GM06990 (cell line): ENCODE data around the gene CRTC1.

ENCODE experiments used
- DNase-seq: peaks from one replicate; pipeline ENCODE4 v3.0.0-alpha.2; 2011; ENCODE audit not compliant: insufficient read length; ENCODE audit errors: extremely low read depth
- H3K27me3 ChIP-seq: replicated peaks from 2 replicates; pipeline ENCODE4 v1.6.0; 2011; ENCODE audit warnings: low read length; ENCODE audit not compliant: control insufficient read depth, insufficient read depth
- H3K36me3 ChIP-seq: 2 replicates; pipeline ENCODE4 v1.5.1; 2011; ENCODE audit warnings: low read length; ENCODE audit not compliant: control insufficient read depth, insufficient read depth
- H3K4me3 ChIP-seq: replicated peaks from 2 replicates; pipeline ENCODE4 v1.5.1; 2011; ENCODE audit warnings: low read depth, mild to moderate bottlenecking, control low read depth, low read length
- TF ChIP-seq, protein P1 (sequence below): IDR thresholded peaks from 2 replicates; pipeline ENCODE4 v1.5.1; 2011; ENCODE audit warnings: low read length, control low read depth, mild to moderate bottlenecking, inconsistent platforms; ENCODE audit not compliant: insufficient read depth, poor library complexity, severe bottlenecking

CRTC1 gene

DNA sequence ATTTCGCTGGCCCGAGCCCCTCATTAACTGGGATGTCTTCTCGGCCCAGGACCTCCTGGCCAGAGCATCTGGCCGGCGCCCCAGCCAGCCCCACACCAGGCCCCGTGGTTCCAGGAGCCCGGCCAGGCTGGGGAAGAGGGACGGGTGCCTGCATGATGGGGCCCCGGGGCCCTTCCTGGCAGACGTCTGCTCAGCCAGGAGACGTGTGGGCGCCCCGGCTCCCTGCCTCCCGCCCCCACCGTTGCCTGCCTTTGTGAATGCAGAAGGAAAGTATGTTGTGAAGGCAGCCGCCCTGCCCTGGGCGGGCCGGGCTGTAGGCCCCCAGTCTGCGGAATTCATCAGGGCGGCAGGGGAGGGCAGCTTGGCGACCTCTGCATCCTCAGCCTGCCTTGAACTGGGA is 112.1 kb downstream of the CRTC1 start:
- Histone ChIP-seq H3K27me3 (no peaks in the 10 kb centered on the region; the same call in none of the 2 replicates), H3K36me3 (no peaks in the 10 kb centered on the region), H3K4me3 (no peak overlapping the region)
- no peak for DNase-seq
- TF ChIP-seq, protein P1, sequence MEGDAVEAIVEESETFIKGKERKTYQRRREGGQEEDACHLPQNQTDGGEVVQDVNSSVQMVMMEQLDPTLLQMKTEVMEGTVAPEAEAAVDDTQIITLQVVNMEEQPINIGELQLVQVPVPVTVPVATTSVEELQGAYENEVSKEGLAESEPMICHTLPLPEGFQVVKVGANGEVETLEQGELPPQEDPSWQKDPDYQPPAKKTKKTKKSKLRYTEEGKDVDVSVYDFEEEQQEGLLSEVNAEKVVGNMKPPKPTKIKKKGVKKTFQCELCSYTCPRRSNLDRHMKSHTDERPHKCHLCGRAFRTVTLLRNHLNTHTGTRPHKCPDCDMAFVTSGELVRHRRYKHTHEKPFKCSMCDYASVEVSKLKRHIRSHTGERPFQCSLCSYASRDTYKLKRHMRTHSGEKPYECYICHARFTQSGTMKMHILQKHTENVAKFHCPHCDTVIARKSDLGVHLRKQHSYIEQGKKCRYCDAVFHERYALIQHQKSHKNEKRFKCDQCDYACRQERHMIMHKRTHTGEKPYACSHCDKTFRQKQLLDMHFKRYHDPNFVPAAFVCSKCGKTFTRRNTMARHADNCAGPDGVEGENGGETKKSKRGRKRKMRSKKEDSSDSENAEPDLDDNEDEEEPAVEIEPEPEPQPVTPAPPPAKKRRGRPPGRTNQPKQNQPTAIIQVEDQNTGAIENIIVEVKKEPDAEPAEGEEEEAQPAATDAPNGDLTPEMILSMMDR, result no peak

DNA sequence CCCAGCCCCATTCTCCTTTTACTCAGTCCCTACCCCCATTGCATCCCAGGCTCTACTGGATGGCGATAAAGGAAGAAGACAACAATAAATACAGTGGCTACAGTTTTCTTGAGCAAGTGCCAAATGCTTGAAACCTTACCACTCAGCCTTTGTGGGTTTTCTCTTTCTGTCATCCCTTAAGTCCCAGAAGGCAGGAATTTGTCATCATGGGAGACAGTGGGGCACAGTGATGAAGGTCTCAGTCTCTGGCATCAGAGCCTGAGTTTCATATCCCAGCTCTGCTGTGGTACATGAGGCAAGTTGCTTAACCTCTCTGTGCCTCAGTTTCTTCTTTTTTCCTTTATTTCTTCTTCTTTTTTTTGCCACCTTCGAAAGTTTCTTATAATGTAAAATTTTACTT is 112.8 kb downstream of the CRTC1 start:
- Histone ChIP-seq H3K4me3 (no peak overlapping the region), H3K27me3 (no peaks in the 10 kb centered on the region; the same call in none of the 2 replicates), H3K36me3 (no peaks in the 10 kb centered on the region)
- TF ChIP-seq, protein P1, result no peak
- no peak for DNase-seq

DNA sequence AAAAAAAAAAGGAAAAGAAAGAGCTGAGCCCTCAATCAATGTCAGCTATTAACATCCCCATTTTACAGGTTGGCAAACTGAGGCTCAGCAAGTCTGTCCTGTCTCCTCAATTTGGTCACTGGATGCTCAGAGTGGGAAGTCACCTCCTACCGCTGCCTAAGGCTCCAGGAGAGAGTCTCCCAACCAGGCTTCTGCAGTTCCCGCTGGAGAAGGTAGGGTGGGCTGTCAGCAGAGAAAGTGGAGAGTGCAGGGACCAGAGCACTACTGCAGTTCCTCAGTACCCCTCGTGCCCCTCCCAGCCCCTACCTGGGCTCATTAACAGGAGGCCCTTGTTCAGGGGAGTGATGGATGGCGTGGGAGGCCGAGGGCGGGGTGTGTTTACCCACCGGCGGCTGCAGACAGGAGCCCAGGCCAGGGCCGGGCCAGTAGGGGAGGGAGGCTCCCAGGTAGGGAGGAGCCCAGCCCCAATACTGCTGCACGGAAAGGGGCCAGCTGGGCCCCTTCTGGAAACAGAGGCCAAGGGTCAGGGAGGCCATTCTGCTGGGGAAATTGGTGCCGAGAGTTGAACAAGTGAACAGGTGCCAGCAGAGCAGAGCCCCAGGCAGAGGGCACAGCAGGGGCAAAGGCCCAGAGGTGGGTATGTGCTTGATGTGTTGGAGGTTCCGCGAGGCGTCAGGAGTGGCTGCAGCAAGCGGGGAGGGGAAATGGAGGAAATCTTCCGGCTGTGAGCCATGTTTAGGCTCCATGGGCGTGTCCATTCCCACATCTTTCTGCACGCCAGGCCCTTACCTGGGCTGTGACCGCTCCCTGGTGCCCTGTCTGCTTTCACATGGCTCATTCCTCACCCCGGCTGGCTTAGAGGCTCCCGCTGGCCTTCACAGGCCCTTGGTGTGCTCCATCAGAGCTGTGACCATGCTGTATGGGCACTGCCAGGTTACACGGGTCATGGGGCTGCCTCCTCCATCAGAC is 115.2 kb downstream of the CRTC1 start:
- Histone ChIP-seq H3K27me3 (no peaks in the 10 kb centered on the region; the same call in none of the 2 replicates), H3K36me3 (no peaks in the 10 kb centered on the region), H3K4me3 (no peak overlapping the region)
- DNase-seq, result no peak
- TF ChIP-seq, protein P1, result no peak

DNA sequence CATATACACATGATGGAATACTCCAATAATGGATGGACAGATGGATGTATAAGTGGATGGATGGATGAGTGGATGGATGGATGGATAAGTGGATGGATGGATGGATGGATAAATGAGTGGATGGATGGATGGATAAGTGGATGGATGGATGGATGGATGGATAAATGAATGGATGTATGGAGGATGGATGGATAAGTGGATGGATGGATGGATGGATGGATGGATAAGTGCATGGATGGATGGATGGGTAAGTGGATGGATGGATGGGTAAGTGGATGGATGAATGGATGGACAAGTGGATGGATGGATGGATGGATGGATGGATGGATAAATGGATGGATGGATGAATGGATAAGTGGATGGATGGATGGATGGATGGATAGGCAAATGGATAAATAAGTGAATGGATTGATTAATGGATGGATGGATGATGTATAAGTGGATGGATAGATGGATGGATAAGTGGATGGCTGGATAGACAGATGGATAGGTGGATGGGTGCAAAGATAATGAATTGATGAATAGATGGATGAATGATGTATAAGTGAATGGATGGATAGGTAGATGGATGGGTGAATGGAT is 116.0 kb downstream of the CRTC1 start:
- no peak for DNase-seq
- Histone ChIP-seq H3K36me3 (no peaks in the 10 kb centered on the region), H3K27me3 (no peaks in the 10 kb centered on the region; the same call in none of the 2 replicates), H3K4me3 (no peak overlapping the region)
- TF ChIP-seq, protein P1, result no peak

DNA sequence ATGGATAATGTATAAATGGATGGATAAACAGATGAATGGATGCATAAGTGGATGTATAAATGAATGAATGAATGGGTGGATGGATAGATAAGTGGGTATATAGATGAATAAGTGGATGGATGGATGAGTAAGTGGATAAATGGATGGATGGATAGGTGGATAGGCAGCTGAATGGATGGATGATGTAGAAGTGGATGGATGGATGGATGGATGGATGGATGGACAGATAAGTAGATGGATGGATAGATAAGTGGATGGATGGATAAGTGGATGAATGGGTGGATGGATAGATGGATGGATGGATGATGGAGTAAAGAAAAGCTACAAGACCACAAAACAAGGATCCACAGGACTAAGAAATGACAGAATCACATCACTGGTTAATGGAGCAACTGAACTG is 116.6 kb downstream of the CRTC1 start:
- TF ChIP-seq, protein P1, result no peak
- Histone ChIP-seq H3K4me3 (no peak overlapping the region), H3K36me3 (no peaks in the 10 kb centered on the region), H3K27me3 (no peaks in the 10 kb centered on the region; the same call in none of the 2 replicates)
- DNase-seq, result no peak
